ENCODE data around the gene CCDC74B.
"Not testable (repeated sequence)": the region's sequence is repeated elsewhere in the genome, so short reads cannot be mapped to it uniquely, and the experiment has no call there.

GRCh38 chr2:130127726-130128125 is 17.2 kb downstream of the CCDC74B start:
- TF ChIP-seq CTCF, POLR2A (IDR thresholded peaks at IDR 0.05): not testable (repeated sequence)
